B cell (primary cell): ENCODE data around the gene MFN1.

Source experiments
- CTCF ChIP-seq: fragments of 200-600 bp; IDR thresholded peaks from one replicate; pipeline ENCODE4 v1.8.0; 2022; ENCODE audit warnings: antibody characterized with exemption, mild to moderate bottlenecking
- EZH2 ChIP-seq: IDR thresholded peaks from 2 replicates; pipeline ENCODE4 v1.6.1; 2012; ENCODE audit warnings: borderline replicate concordance, low read depth, mild to moderate bottlenecking, moderate library complexity, low read length; ENCODE audit not compliant: insufficient read depth, poor library complexity, severe bottlenecking

DNA sequence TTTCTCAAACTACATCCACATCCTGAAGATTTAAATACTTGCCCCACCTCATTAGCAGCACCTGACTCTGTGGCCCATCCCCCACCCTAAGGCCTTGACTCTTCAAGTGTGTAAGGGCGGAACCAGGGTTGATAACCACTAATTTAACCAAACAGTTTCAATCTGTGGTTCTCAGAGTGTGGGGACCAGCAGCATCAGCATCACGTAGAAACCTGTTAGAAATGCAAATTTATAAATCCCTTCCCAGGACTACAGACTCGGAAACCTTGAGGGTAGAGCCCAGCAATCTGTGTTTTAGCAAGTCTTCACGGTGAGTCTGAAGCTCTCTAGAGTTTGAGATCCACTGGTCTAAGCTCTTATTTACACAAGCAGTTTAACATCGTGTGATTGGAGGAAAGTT is 91.3 kb downstream of the MFN1 start:
- no peak for TF ChIP-seq CTCF
- TF ChIP-seq EZH2 = no peak
